Activated CD4-positive, CD25-positive, alpha-beta regulatory T cell (primary cell): ENCODE measurements around the gene VWA3A.
"Not testable (repeated sequence)": the region's sequence is repeated elsewhere in the genome, so short reads cannot be mapped to it uniquely, and the experiment has no call there.

Experiments
- DNase-seq, 4 experiments: peaks; one replicate each; lab custom pipeline; 2025; lab: John Stamatoyannopoulos, UW

Gene VWA3A

GRCh38 chr16:22183901-22184614 lies 91.7 kb downstream of the VWA3A start:
- no peak for DNase-seq

DNA sequence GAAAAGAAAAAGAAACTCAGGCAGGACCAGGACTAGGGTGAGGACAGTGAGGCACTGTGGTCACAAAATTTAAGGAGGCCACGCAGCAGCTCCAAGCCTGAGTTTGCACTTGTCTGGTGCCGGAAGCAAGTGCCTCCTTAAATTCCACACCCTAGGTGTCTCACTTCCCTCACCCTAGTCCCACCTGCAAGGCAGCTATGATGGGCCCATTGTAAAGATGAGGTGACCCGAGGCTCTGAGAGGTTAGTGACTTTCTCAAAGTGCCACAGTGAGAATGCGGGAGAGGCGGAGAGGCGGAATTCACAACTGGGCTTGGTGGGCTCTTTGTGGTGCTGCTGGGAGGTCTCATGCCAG lies 92.3 kb downstream of the VWA3A start:
- no peak for DNase-seq

DNA sequence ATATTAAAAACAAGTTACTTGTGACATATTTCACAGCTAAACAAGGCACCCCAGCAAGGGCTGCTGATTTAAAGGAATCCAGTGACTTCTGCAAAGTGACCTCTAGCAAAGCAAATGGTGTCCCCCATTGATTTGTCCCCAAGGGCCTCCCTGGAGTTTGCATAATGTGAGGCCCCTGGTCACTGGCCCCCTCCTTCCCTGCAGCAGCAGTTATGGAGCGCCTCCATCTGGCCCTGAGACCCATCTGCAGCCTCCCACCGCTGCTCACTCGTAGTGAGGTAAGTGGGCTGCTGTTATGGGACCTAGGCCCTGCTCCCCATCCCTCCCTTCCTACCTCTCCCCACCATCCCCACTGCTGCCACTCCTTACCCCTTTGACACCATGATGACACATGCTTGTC lies 94.2 kb downstream of the VWA3A start:
- no peak for DNase-seq

DNA sequence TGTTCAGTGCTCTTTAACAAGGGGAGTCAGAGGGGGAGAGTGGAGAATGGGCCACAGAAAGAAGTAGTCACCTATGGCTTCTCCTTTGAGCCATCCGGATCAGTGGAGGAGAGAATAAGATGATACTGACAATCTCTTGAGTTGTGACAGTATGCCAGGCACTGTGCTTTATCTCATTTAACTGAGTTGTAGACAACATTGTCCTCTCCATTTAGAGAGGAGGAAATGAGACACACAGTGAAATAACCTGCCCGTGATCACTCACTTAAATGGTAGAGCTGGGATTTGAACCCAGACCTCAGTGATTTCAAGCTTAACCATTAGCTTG lies 95.9 kb downstream of the VWA3A start:
- no peak for DNase-seq

- peak in 3 of 4 experiments; percentile 19 to 34 (median 25) for DNase-seq
Measured at GRCh38 chr16:22188595-22189442, 96.5 kb downstream of the VWA3A start.

- peak in 1 of 4 experiments; percentile 21 for DNase-seq
Measured at GRCh38 chr16:22189473-22190080, 97.2 kb downstream of the VWA3A start.

- DNase-seq, result peak; percentile 66 to 99 (median 98)
Measured at GRCh38 chr16:22190081-22190775, 97.9 kb downstream of the VWA3A start.

GRCh38 chr16:22190776-22191531 lies 98.6 kb downstream of the VWA3A start:
- DNase-seq, result peak; percentile 94 to 100 (median 98)

- DNase-seq, result peak in 1 of 4 experiments; percentile 11
Measured at GRCh38 chr16:22191532-22192260, 99.4 kb downstream of the VWA3A start.

GRCh38 chr16:22192261-22193062 lies 100.1 kb downstream of the VWA3A start:
- peak; percentile 12 to 27 (median 17) for DNase-seq

DNA sequence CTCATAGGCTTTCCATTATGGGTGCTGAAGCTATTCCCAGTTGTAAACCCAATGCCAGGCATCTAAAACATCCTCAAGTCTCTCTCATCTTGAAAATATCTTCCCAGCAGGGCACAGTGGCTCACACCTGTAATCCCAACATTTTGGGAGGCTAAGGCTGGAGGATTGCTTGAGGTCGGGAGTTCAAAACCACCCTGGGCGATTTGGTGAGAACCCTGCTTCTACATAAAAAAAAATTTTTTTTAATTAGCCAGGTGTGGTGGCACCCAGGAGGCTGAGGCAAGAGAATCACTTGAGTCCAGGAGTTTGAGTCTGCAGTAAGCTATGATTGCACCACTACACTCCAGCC lies 100.7 kb downstream of the VWA3A start:
- no peak for DNase-seq

DNA sequence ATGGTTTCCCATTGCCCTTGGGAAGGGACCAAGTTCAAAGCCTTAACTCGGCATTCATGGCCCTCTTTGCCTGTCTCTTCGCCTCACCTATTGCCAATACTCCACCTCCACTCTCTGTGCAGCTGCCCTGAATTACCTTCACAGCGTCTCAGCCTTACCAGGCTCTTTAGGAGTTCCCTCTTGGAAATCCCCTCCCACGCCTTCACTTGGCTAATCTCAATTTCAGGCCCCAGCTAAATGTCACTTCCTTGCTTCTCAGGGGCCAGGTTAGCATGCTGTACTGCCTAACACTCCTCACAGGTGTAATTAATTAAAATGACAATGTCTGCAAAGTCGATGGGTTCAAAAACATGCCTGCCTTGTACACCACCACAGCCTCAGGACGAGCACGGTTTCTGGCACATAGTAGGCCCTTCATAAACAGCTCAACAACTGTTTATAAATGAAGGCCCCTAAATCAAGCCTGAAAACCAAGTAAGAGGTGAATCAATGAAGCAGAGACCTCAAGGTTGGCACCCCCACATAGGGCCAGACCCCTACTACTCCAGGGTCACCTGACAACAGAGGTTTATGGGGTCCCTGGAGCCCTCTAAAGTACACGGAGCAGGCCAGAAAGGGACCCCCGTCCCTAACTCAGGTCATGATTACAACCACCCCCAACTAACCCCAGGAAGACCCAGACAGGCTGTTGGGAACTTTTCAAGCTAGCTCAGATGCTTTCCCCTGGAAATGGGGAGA lies 102.5 kb downstream of the VWA3A start:
- no peak for DNase-seq

GRCh38 chr16:22195445-22195694 lies 103.0 kb downstream of the VWA3A start:
- DNase-seq, result no peak

DNA sequence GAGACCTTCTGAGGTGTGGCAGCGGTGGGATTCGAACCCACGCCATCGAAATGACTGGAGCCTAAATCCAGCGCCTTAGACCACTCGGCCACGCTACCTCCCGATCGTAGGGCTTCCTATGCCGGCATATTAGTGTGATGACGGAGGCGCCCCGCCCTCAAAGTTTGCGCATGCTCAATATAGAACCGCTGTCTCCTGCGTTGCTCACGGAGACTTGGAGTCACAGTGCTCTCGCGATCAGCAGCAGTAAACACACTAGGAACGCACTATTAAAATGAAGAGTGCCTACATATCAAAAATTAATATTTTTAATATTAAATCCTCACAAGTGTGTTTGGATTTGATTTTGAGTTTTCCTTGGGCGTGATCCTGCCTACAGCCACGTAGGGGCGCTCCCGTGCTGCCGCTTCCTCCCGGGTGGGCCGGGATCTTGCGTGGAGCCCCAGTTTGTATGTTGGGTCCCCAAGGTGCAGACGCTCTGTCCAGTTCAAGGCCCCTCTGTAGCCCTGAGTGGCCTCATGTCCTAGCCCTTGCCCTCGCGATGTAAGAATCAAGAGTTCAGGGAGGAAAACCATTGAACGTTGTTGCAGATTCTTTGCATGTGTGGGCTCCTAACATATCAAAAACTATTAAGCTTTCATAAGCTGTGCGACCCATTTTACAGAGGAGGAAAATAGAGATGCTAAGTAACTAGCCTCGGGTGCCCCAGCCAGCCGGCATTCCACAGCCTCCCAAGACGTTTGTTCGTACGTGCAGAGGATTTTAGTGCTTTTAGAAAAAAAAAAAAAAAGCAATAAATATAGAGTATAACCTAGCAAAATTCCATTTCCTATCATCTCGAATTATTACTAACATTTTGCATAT lies 103.6 kb downstream of the VWA3A start:
- DNase-seq, result peak; percentile 65 to 88 (median 80)

GRCh38 chr16:22196559-22197168 lies 104.3 kb downstream of the VWA3A start:
- not testable (repeated sequence) for DNase-seq

DNA sequence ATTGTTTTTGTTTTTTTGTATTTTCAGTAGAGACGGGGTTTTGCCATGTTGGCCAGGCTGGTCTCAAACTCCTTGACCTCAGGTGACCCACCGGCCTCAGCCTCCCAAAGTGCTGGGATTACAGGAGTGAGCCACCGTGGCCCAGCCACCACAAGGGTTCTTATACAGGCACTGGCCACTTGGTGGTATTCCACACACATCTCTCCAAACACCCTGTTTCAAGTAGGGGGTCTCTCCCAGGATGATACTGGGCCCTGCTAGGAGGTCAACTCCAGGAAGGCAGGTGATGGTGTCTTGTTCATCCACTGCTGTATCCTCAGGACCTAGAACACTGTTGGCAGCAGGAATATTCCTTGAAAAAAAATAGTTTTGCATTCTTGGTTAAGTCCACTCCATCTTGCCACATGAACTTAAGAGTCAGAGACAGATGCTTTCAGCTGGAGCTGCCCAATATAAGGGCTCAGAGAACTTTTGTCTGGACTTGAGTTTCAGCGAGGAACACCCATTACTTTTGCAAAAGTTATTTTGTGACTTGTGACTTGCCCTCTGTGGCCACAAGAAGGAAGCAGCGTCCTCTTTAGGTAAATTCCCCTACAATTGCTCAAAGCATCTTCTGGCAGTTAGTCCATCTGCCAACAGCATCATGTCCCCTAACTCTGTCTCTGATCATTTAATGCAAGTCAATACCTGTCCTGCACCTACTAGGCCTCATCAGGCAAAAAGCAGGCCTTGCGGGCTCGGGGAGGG lies 106.4 kb downstream of the VWA3A start:
- no peak for DNase-seq

DNA sequence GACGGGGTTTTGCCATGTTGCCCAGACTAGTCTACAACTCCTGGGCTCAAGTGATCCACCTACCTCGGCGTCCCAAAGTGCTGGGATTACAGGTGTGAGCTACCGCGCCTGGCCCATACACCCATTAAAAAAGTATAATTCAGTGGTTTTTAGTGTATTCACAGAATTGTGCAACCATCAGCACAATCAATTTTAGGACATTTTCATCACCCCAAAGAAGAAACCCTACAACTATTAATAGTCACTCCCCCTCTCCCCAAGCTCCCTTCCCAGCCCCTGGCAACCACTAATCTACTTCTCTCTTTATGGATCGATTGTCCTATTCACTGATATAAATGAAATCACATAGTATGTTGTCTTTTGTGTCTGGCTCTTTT lies 109.9 kb downstream of the VWA3A start:
- DNase-seq, result no peak

- no peak for DNase-seq
Measured at GRCh38 chr16:22203091-22203490, 110.8 kb downstream of the VWA3A start.
